Spleen (tissue), 11 donors: ENCODE data around the gene A2ML1. TPM values are rescaled to one million over a fixed set of nuclear protein-coding genes. Genes with fewer than 3 reads are reported as not detected.
"Not testable (repeated sequence)": the region's sequence is repeated elsewhere in the genome, so short reads cannot be mapped to it uniquely, and the experiment has no call there.

Source experiments
- DNase-seq: peaks from one replicate; pipeline ENCODE4 v3.0.0-alpha.2; 2020
- H3K27ac ChIP-seq, 8 donors: fragments of 200-600 bp; sonication (generic) in 7 of 8; 1 replicate in 4 of 8; 2 replicates in 4 of 8; pipeline versions ENCODE4 v1.5.0 to v1.8.0; 2016 to 2021; ENCODE audit warnings: inconsistent platforms in 4 of 8, mild to moderate bottlenecking in 4 of 8, moderate library complexity in 1 of 8
- H3K27me3 ChIP-seq, 7 donors: fragments of 200-600 bp; sonication (generic) in 6 of 7; replicated peaks in 1 of 7; 1 replicate in 4 of 7; 2 replicates in 3 of 7; pipeline versions ENCODE4 v1.5.0 to v1.8.0; 2016 to 2021; ENCODE audit warnings: inconsistent platforms in 3 of 7, mild to moderate bottlenecking in 1 of 7
- H3K36me3 ChIP-seq, 6 donors: fragments of 200-600 bp; sonication (generic) in 5 of 6; 1 replicate in 4 of 6; 2 replicates in 2 of 6; pipeline versions ENCODE4 v1.5.0 to v1.8.0; 2016 to 2021; ENCODE audit warnings: inconsistent platforms in 2 of 6
- H3K4me1 ChIP-seq, 6 donors: fragments of 200-600 bp; sonication (generic) in 5 of 6; 1 replicate in 3 of 6; 2 replicates in 3 of 6; pipeline versions ENCODE4 v1.5.0 to v1.8.0; 2016 to 2021; ENCODE audit warnings: inconsistent platforms in 3 of 6
- H3K4me3 ChIP-seq, 8 donors: fragments of 200-600 bp; sonication (generic) in 7 of 8; 1 replicate in 4 of 8; 2 replicates in 4 of 8; pipeline versions ENCODE4 v1.5.0 to v1.8.0; 2016 to 2021; ENCODE audit warnings: inconsistent platforms in 4 of 8, mild to moderate bottlenecking in 4 of 8, moderate library complexity in 2 of 8
- H3K9me3 ChIP-seq, 8 donors: fragments of 200-600 bp; sonication (generic) in 7 of 8; 1 replicate in 4 of 8; 2 replicates in 4 of 8; pipeline versions ENCODE4 v1.5.0 to v1.8.0; 2016 to 2021; ENCODE audit warnings: inconsistent platforms in 4 of 8
- POLR2A ChIP-seq, 3 donors: fragments of 450-650 bp; IDR thresholded peaks; one replicate each; pipeline ENCODE4 v1.5.1; 2017; ENCODE audit warnings: antibody characterized with exemption in 3 of 3, mild to moderate bottlenecking in 1 of 3
- POLR2AphosphoS5 ChIP-seq, 3 donors: sonication (generic); formaldehyde crosslinking; IDR thresholded peaks; one replicate each; pipeline ENCODE4 v1.5.1; 2017; ENCODE audit warnings: antibody characterized with exemption in 3 of 3
- WGBS, 5 donors: extraction: QIAGEN DNeasy Blood & Tissue Kit in 3 of 5; methylation state at CpG; one replicate each; pipeline versions ENCODE4 v1.1.5 to v1.1.7; 2013 to 2018; 5-methylcytosine and 5-hydroxymethylcytosine counted together
- intact Hi-C: fragments of 100-400 bp; cut with DNase I; formaldehyde crosslinking; loops from one replicate; pipeline ENCODE4 v1.15.0; 2023; ENCODE audit warnings: low total_unique reads
- polyA plus RNA-seq, 3 donors: library from polyadenylated mRNA; stranded (reverse); fragments of 200-250 nt; gene quantifications; one replicate each; pipeline ENCODE4 v1.2.1, GENCODE V29; 2013
- total RNA-seq, 7 donors: library from RNA; depleted of rRNA in 3 of 7; stranded (reverse); fragments of >200 nt in 3 of 7; fragmentation: NEBNext Ultra II Directional in 4 of 7; extraction: Animal tissue kit (Norgen Biotek cat#: 25700) in 4 of 7; gene quantifications; one replicate each; pipeline versions ENCODE4 v1.1.0 to v1.2.1, GENCODE V29; 2016 to 2021
- TF ChIP-seq, protein P1 (sequence below), 11 experiments: fragments of 200-600 bp in 7 of 11; fragments of 450-650 bp in 4 of 11; sonication (generic) in 4 of 11; IDR thresholded peaks in 8 of 11; conservative IDR thresholded peaks in 3 of 11; 1 replicate in 7 of 11; 2 replicates in 4 of 11; pipeline versions ENCODE4 v1.4.0 to v1.8.0; 2016 to 2021; ENCODE audit warnings: antibody characterized with exemption in 11 of 11, inconsistent platforms in 4 of 11, mild to moderate bottlenecking in 1 of 11
- donor health status: healthy with polysubstance abuse.
- donor health status: DM: no; HTN: no; CAD: no; lungs with moderate emphysema.
- donor health status: DM: no; HTN: no; CAD: no.
- donor health status: Bipolar disorder and iron deficiency.
- donor health status: healthy.
- donor health status: DM: no; HTN: no; CAD: no.
- donor health status: DM: yes; HTN: yes; CAD: no.

Gene A2ML1
- total and polyA plus RNA-seq, 10 donors: 0.02 to 0.22 (median 0.02) TPM; not detected in 7

DNA sequence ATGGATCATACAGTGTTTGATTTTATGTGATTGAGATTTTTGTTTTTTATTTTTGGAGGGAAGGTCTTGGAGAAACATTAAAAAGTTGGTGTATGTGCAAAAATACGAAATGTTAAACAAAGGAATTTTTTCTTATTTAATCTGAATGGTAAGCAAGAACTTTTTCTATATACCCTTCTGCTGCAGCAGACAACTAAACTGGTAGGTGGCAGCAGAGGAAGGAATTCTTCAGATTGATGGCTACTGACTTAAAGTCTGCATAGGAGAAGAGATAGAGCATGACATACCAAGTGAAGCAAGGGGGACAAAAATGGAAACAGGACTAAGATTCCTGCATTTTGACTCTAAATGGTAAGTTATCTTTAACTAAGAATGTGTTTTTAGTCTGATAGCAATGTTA is 42.0 kb upstream of the A2ML1 start:
- no peaks in the 10 kb centered on the region for H3K27me3 ChIP-seq
- intact Hi-C loops: no loop called here
- no peak for DNase-seq
- no peak overlapping the region for H3K4me3 ChIP-seq
- H3K36me3 ChIP-seq: peaks cover 0 to 27% (median 2%) of the 10 kb centered on the region in 6 donors
- TF ChIP-seq POLR2AphosphoS5 (IDR thresholded peaks at IDR 0.05): no peak
- TF ChIP-seq, protein P1, sequence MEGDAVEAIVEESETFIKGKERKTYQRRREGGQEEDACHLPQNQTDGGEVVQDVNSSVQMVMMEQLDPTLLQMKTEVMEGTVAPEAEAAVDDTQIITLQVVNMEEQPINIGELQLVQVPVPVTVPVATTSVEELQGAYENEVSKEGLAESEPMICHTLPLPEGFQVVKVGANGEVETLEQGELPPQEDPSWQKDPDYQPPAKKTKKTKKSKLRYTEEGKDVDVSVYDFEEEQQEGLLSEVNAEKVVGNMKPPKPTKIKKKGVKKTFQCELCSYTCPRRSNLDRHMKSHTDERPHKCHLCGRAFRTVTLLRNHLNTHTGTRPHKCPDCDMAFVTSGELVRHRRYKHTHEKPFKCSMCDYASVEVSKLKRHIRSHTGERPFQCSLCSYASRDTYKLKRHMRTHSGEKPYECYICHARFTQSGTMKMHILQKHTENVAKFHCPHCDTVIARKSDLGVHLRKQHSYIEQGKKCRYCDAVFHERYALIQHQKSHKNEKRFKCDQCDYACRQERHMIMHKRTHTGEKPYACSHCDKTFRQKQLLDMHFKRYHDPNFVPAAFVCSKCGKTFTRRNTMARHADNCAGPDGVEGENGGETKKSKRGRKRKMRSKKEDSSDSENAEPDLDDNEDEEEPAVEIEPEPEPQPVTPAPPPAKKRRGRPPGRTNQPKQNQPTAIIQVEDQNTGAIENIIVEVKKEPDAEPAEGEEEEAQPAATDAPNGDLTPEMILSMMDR (IDR thresholded peaks at IDR 0.05 in 8 of 11, conservative IDR thresholded peaks at IDR 0.05 in 3 of 11): peak in 1 of 11 experiments; percentile 17
- H3K4me1 ChIP-seq: no peaks in the 10 kb centered on the region
- H3K27ac ChIP-seq: no peak overlapping the region
- H3K9me3 ChIP-seq: no peaks in the 10 kb centered on the region
- WGBS, 5 donors: 66 to 91% (median 77%) methylated on average over 1 of the region's 1 CpG

DNA sequence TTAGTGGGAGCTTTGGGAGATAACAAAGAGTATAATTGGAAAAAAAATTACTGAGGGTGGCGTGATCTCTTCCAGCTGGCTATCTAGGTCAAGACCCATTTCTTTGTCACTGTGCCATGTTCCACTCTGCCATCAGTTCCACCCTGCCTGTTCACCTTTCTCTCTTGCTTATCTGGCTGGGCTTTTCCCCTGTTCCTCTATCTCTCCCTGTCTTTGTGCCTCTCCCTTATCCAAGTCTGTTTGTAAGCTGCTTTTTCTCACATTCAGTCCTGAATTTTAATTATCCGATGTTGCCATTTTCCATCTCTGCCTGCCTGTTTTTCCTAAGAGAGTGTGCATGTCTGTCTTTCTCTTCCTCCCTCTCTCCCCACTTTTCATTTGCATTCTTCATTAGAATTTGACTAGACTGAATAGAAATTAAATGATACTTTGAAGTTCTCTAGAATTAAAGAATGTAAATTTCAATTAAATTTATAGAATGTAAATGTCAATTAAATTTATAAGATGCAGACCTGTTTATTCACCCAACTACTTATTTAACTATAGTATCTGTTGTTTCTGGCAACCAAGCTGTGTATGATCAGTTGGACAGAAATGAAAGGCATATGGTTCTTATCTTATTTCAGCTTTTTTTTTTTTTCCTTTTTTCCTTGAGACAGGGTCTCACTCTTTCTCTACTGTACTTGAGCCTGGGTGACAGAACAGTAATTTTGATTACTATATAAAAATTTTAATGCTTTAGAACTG is 40.9 kb upstream of the A2ML1 start:
- H3K27me3 ChIP-seq: no peaks in the 10 kb centered on the region
- DNase-seq: no peak
- no peaks in the 10 kb centered on the region for H3K4me1 ChIP-seq
- no peaks in the 10 kb centered on the region for H3K9me3 ChIP-seq
- WGBS, 5 donors: 71 to 91% (median 86%) methylated on average over 2 of the region's 2 CpGs
- H3K4me3 ChIP-seq: no peak overlapping the region
- intact Hi-C loops: no loop called here
- H3K27ac ChIP-seq: no peak overlapping the region
- no peak for TF ChIP-seq POLR2AphosphoS5 (IDR thresholded peaks at IDR 0.05)
- TF ChIP-seq, protein P1 (IDR thresholded peaks at IDR 0.05 in 8 of 11, conservative IDR thresholded peaks at IDR 0.05 in 3 of 11): no peak
- TF ChIP-seq POLR2A (IDR thresholded peaks at IDR 0.05): no peak
- H3K36me3 ChIP-seq: peaks cover 0 to 20% (median 2%) of the 10 kb centered on the region in 6 donors

DNA sequence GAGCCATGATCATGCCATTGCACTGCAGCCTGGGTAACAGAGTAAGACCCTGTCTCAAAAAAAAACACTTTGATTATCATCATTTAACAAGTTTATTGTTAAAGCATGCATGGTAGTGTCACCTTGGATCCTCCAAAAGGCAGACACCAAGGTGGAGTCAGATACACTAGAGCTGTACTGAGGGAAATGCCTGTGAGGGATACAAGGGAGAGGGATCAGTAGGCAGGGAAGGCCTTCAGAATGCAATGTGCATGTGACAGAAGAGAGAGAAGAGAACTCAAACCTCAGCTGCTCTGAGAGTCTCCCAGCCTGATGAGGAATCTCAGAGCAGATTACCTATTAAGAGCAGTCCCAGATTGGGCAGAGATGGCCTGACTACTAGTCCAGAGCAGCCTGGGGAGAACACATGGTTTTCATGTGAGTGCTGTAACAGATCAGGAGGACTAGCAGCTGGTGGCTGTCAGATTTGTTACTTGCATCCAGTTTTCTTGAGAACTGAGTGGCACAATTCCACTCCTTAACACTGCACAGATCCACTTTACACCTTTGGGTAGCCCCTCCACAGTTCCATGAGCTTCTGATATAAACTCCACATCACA is 38.0 kb upstream of the A2ML1 start:
- no peak for TF ChIP-seq POLR2AphosphoS5 (IDR thresholded peaks at IDR 0.05)
- no peak for TF ChIP-seq POLR2A (IDR thresholded peaks at IDR 0.05)
- TF ChIP-seq, protein P1 (IDR thresholded peaks at IDR 0.05 in 8 of 11, conservative IDR thresholded peaks at IDR 0.05 in 3 of 11): no peak
- no peaks in the 10 kb centered on the region for H3K4me1 ChIP-seq
- H3K36me3 ChIP-seq: peaks cover 0 to 15% (median 2%) of the 10 kb centered on the region in 6 donors
- no peaks in the 10 kb centered on the region for H3K9me3 ChIP-seq
- intact Hi-C loops: no loop called here
- H3K27ac ChIP-seq: no peak overlapping the region
- no peak overlapping the region for H3K4me3 ChIP-seq
- DNase-seq: no peak
- no peaks in the 10 kb centered on the region for H3K27me3 ChIP-seq

DNA sequence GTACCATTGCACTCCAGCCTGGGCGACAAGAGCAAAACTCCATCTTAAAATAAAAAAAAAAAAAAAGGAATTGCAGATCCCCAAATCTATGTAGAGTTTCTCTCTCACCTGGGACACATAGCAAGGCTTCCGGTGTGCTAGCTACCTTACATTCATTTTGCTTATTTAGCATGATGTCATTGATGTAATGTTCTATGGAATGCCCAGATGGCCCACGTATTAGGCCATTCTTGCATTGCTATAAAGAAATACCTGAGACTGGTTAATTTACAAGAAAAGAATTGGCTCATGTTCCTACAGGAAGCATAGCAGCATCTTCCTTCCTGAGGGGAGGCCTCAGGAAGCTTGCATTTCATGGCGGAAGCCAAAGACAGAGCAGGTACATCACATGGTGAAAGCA is 36.9 kb upstream of the A2ML1 start:
- intact Hi-C loops: no loop called here
- TF ChIP-seq POLR2AphosphoS5 (IDR thresholded peaks at IDR 0.05) (no peak), POLR2A (IDR thresholded peaks at IDR 0.05) (no peak)
- TF ChIP-seq, protein P1 (IDR thresholded peaks at IDR 0.05 in 8 of 11, conservative IDR thresholded peaks at IDR 0.05 in 3 of 11): no peak
- no peaks in the 10 kb centered on the region for H3K27me3 ChIP-seq
- H3K27ac ChIP-seq: no peak overlapping the region
- H3K4me3 ChIP-seq: no peak overlapping the region
- no peaks in the 10 kb centered on the region for H3K9me3 ChIP-seq
- H3K36me3 ChIP-seq: peaks cover 0 to 15% (median 2%) of the 10 kb centered on the region in 6 donors
- no peaks in the 10 kb centered on the region for H3K4me1 ChIP-seq
- no peak for DNase-seq
- WGBS, 5 donors: 71 to 89% (median 79%) methylated on average over 4 of the region's 4 CpGs

- H3K36me3 ChIP-seq: peaks cover 0 to 15% (median 2%) of the 10 kb centered on the region in 6 donors
- intact Hi-C loops, H3K27ac ChIP-seq, H3K27me3 ChIP-seq, DNase-seq, H3K4me1 ChIP-seq, H3K4me3 ChIP-seq, H3K9me3 ChIP-seq: not testable (repeated sequence)
- WGBS, 5 donors: 93 to 99% (median 96%) methylated on average over 14 to 28 of the region's 28 CpGs
These were observed 35.2 kb upstream of the A2ML1 start for GRCh38 chr12:8787206-8787605.

- H3K27ac ChIP-seq, H3K9me3 ChIP-seq, DNase-seq, intact Hi-C loops, H3K27me3 ChIP-seq, H3K4me1 ChIP-seq, H3K36me3 ChIP-seq: not testable (repeated sequence)
- 69 to 85% (median 74%) methylated on average over 6 to 13 of the region's 13 CpGs for WGBS, 5 donors
- peak overlapping the region in 3 of 8 donors; percentile 9 to 56 (median 21) for H3K4me3 ChIP-seq
These were observed 33.7 kb upstream of the A2ML1 start for GRCh38 chr12:8788706-8789105.
